Measurements from ENCODE around the gene R3HDM4.

Gene R3HDM4

DNA sequence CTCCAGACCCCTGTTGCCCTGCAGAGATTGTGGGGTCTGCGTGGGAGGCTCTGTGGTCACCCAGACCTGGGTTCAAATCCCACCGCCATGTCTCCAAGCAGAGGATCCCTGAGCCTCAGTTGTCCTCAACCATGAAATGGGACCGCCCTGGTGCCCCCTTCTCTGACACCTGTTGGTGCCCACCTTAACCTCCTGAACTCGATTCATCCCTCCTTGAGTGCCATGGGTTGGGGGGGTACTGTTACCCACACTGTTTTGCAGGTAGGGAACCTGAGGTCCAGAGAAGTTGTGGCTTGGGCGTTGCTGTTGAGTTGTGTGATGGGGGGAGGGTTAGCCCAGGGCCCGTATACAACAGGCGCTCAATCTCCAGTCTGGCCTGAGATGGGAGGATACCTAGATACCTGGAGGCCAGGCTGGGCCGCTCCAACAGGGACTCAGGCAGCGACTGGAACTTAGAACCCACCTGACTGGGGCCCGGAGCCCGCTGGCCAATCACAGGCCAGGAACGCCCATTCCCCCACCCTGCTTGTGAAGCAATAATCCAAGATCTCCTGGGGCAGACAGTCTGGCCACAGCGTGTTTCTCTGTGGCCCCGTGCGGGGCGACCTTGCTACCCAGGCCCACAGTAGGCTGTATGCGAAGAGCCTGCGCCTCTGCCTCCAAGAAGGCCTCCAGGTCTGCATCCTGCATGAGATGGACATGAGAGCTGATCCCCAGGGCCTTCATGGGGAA, 15.6 kb upstream of the R3HDM4 start:
- H3K9me2 ChIP-seq (replicated peaks; ENCODE audit: low read depth, low read length) = no peaks in the 10 kb centered on the region
- peaks cover 8% of the 10 kb centered on the region for H4K20me1 ChIP-seq (ENCODE audit: insufficient read depth, low read length, poor library complexity, severe bottlenecking)
- no peaks in the 10 kb centered on the region for H3F3A ChIP-seq (ENCODE audit: low read depth)
- H3K36me3 ChIP-seq (ENCODE audit: insufficient read depth, low read length) = peaks cover 4% of the 10 kb centered on the region; the same call in 1 of the 2 replicates
- no peaks in the 10 kb centered on the region for H3K9me3 ChIP-seq (ENCODE audit: insufficient read depth, low read depth, low read length)
- H3K9ac ChIP-seq (ENCODE audit: low read depth, low read length, poor library complexity, severe bottlenecking) = no peak overlapping the region
- peaks cover 43% of the 10 kb centered on the region for H3K79me2 ChIP-seq (ENCODE audit: insufficient read depth, low read length)
- H3K4me1 ChIP-seq (ENCODE audit: insufficient read depth, low read length, poor library complexity, severe bottlenecking) = no peaks in the 10 kb centered on the region
- TF ChIP-seq EZH2phosphoT487 (IDR thresholded peaks at IDR 0.05; ENCODE audit: borderline replicate concordance) (no peak), CTCF (conservative IDR thresholded peaks at IDR 0.05; ENCODE audit: low read length) (no peak)
- H2AFZ ChIP-seq (ENCODE audit: low read length) = no peak overlapping the region
- H3K4me3 ChIP-seq (ENCODE audit: low read length, poor library complexity, severe bottlenecking) = no peak overlapping the region
- H3K4me2 ChIP-seq (ENCODE audit: low read depth, low read length, poor library complexity, severe bottlenecking) = peak overlapping the region; percentile 81
- peaks cover 5% of the 10 kb centered on the region for H3K27me3 ChIP-seq (ENCODE audit: insufficient read depth, low read length, poor library complexity, severe bottlenecking)

GRCh38 chr19:927780-928401, 14.9 kb upstream of the R3HDM4 start:
- Histone ChIP-seq H3F3A (ENCODE audit: low read depth) (no peaks in the 10 kb centered on the region), H3K27me3 (ENCODE audit: insufficient read depth, low read length, poor library complexity, severe bottlenecking) (peaks cover 5% of the 10 kb centered on the region), H4K20me1 (ENCODE audit: insufficient read depth, low read length, poor library complexity, severe bottlenecking) (peaks cover 8% of the 10 kb centered on the region), H3K9me3 (ENCODE audit: insufficient read depth, low read depth, low read length) (no peaks in the 10 kb centered on the region), H3K4me2 (ENCODE audit: low read depth, low read length, poor library complexity, severe bottlenecking) (peak overlapping the region; percentile 81), H3K9ac (ENCODE audit: low read depth, low read length, poor library complexity, severe bottlenecking) (peak overlapping the region; percentile 98), H3K36me3 (ENCODE audit: insufficient read depth, low read length) (peaks cover 4% of the 10 kb centered on the region; the same call in 1 of the 2 replicates), H3K9me2 (replicated peaks; ENCODE audit: low read depth, low read length) (no peaks in the 10 kb centered on the region), H2AFZ (ENCODE audit: low read length) (no peak overlapping the region), H3K79me2 (ENCODE audit: insufficient read depth, low read length) (peaks cover 35% of the 10 kb centered on the region), H3K4me3 (ENCODE audit: low read length, poor library complexity, severe bottlenecking) (peak overlapping the region; percentile 100), H3K4me1 (ENCODE audit: insufficient read depth, low read length, poor library complexity, severe bottlenecking) (no peaks in the 10 kb centered on the region)
- no peak for TF ChIP-seq EZH2phosphoT487 (IDR thresholded peaks at IDR 0.05; ENCODE audit: borderline replicate concordance)
- TF ChIP-seq CTCF (conservative IDR thresholded peaks at IDR 0.05; ENCODE audit: low read length) = no peak

DNA sequence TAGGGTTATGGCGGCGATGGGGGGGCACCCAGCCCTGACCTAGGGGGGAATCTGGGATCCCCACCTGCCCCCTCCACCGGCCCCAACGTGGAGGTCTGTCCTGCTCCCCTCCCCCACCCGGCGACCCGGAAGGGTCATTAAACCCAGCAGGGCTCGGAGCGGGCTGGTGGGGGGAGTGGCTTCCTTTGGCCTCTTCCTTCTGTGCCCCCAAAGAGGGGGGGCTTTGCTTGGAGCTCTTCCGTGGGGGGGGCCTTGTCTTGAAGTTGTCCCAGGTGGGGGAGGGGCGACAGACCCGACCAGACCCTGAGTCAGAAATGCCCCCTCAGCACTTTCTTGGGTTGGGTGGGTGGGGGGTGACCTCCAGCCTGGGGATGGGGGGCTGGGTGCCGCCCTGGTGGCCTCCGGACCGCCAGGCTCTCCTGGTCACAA, 14.3 kb upstream of the R3HDM4 start:
- Histone ChIP-seq H3K27me3 (ENCODE audit: insufficient read depth, low read length, poor library complexity, severe bottlenecking) (peaks cover 5% of the 10 kb centered on the region), H3F3A (ENCODE audit: low read depth) (no peaks in the 10 kb centered on the region), H3K79me2 (ENCODE audit: insufficient read depth, low read length) (peaks cover 31% of the 10 kb centered on the region), H3K4me3 (ENCODE audit: low read length, poor library complexity, severe bottlenecking) (peak overlapping the region; percentile 100), H4K20me1 (ENCODE audit: insufficient read depth, low read length, poor library complexity, severe bottlenecking) (peaks cover 8% of the 10 kb centered on the region), H2AFZ (ENCODE audit: low read length) (peak overlapping the region; percentile 73; the same call in 1 of the 2 replicates), H3K9me3 (ENCODE audit: insufficient read depth, low read depth, low read length) (no peaks in the 10 kb centered on the region), H3K9me2 (replicated peaks; ENCODE audit: low read depth, low read length) (no peaks in the 10 kb centered on the region), H3K9ac (ENCODE audit: low read depth, low read length, poor library complexity, severe bottlenecking) (peak overlapping the region; percentile 98), H3K36me3 (ENCODE audit: insufficient read depth, low read length) (no peaks in the 10 kb centered on the region), H3K4me2 (ENCODE audit: low read depth, low read length, poor library complexity, severe bottlenecking) (peak overlapping the region; percentile 81), H3K4me1 (ENCODE audit: insufficient read depth, low read length, poor library complexity, severe bottlenecking) (no peaks in the 10 kb centered on the region)
- TF ChIP-seq CTCF (conservative IDR thresholded peaks at IDR 0.05; ENCODE audit: low read length) = no peak
- TF ChIP-seq EZH2phosphoT487 (IDR thresholded peaks at IDR 0.05; ENCODE audit: borderline replicate concordance) = no peak

Measured in Loucy (cell line).